ENCODE measurements around the gene CD47.
A peak's percentile ranks its signal among the peaks of the same experiment; 100 is the strongest.

The CD47 gene

DNA sequence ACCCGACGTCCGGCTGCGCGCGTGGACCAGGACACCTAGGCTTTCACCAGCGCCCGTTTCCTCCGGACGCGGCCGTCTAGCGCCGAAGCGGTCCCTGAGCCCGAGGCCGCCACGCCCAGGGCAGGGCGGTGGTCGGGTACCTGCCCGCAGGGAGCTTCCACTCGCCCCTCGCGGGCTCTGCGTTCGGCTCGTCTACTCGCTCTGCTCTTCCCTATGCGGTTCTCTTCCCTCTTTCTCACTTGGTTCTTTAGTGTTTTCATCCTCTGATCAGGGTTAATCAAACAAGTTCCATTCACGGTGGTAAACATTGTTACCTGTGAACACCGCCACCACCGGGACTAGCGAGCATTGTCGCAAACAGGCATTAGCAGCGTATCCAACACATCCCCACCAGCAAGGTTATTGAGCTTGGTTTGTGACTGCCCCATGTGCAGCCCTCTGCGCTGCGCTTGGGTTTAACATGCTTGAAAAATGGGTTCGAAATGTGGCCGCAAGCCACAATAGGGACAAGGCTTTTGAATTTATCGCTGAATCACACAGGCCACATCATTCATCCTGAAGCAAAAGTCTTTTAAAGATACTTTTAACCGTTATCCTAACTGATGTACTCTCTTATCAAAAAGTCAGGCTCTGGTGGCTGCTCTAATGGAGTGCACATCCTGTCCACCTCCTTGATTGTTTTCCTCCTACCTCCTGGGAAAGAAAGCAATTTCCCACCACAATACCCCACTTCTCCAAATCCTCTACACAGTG is 843 bp upstream of the CD47 start:
- DNase-seq (ENCODE audit: low spot score), result no peak

GRCh38 chr3:108090049-108090700 is 656 bp downstream of the CD47 start:
- peak; percentile 68 for DNase-seq (ENCODE audit: low spot score)

GRCh38 chr3:108089579-108089978 is 1.3 kb downstream of the CD47 start:
- DNase-seq (ENCODE audit: low spot score), result no peak

DNA sequence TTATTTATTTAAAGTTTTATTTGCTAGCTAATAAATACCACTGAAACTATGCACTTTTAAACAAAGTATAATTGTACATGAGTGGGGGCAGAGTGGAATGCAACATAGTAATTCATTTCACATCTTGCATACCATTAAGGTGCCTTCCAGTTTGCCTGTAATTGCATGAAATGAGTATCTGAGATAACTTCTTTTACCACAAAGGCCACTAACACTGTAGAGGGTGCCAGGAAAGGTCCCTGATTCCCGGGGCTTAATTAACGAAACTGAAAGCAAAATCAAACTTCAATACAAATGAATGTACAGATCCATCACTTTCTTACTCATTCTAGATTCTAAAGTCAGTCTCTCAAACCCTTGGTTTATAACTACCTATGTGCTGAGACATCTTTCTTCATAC is 2.1 kb downstream of the CD47 start:
- peak; percentile 42 for DNase-seq (ENCODE audit: low spot score)

DNA sequence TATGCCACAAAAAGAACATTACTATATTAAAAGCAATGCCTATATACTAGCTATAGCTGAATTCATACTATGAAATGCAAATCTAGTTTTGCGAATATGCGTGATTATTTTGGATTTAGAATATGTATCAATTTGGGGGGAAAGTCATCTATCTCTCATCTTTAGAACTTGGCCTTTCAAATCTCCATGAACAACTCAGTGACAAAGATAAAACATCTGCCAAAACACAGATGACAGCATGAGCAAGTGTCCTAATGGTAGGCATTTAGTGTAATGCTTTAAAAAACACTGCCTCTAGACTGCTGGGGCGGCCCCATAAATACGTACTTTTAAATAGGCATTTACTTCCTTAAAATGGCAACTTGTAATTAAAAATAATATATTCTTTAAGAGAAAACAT is 2.7 kb downstream of the CD47 start:
- peak; percentile 24 for DNase-seq (ENCODE audit: low spot score)

GRCh38 chr3:108086653-108087052 is 4.2 kb downstream of the CD47 start:
- DNase-seq (ENCODE audit: low spot score), result no peak

- DNase-seq (ENCODE audit: low spot score), result no peak
These were observed 5.0 kb downstream of the CD47 start for GRCh38 chr3:108085810-108086350.

DNA sequence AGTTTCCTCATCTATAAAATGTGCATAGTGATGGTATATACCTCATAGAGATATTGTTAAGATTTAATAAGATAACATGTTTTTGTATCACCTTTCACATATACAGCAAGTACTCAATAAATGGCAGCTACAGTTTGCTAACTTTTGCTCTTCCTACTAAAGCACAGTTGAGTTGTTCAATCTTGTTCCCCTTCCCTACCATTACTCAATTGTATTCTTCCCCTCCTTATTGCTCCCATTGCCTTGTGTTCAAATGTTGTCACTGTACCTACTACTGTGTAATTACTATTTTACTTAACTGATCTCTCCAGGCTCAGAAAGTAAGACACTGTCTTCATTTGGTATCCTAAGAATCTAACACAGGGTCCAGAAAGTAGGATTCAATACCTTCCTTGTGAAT is 5.5 kb downstream of the CD47 start:
- no peak for DNase-seq (ENCODE audit: low spot score)

DNA sequence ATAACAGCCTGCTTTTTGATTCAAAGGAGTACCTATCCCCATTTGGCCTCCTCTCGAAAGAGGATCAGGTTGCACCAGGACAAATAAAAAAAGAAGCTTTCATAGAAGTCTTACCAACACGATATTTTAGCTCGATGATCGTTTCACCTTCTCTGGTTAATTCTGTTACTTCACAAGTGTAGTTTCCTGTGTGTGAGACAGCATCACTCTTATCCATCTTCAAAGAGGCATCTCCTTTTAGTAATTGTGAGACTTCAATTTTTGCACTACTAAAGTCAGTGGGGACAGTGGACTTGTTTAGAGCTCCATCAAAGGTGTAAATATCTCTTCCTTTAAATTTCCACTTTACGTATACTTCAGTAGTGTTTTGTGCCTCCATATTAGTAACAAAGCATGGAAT is 11.0 kb downstream of the CD47 start:
- DNase-seq (ENCODE audit: low spot score), result no peak

GRCh38 chr3:108079043-108079442 is 11.8 kb downstream of the CD47 start:
- DNase-seq (ENCODE audit: low spot score), result no peak

GRCh38 chr3:108076564-108076963 is 14.3 kb downstream of the CD47 start:
- DNase-seq (ENCODE audit: low spot score), result no peak

DNA sequence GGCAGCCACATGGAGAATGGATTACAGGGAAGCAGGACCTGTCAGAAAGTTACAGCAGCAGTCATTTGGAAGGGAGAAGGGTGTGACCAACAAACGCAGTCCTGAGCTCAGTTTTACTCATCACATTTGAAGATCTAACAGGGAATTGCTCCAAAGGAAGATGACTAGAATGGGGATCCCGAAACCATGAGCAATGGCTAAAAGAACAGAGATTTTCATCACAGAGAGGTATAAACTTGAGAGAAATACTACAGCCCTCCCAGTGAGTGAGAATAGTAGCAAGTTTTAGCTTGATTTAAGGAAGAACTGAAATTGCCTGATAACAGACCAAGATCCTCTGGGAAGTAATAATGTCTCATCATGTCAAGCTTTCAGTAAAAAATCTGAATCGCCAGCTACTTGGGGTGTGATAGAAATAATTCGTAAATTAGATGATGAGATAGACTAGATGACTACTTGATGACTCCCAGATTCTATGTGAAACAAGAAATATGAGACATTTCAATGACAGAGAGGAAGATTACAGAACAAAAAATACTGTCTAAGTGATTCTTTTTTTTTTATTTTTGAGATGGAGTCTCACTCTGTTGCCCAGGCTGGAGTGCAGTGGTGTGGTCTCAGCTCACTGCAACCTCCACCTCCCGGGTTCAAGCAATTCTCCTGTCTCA is 16.9 kb downstream of the CD47 start:
- DNase-seq (ENCODE audit: low spot score), result no peak

DNA sequence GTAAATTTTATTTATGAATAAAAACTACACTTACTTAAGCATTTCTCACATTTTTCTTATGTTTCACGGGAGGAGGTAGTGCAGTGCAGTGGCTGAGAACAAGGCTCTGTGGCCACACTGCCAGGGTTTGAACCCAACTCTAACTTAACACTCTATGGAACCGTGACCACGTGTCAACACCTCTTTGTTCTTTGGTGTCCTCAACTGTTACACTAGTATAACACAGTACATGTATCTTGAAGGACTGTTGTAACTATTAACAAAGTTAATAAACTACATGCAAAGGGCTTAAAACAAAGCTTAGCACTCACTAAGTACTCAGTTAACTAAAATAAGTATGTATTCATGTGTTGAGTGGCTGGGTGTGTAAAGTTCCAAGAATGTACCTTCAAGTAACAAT is 19.5 kb downstream of the CD47 start:
- DNase-seq (ENCODE audit: low spot score), result no peak

GRCh38 chr3:108070356-108070755 is 20.5 kb downstream of the CD47 start:
- no peak for DNase-seq (ENCODE audit: low spot score)

DNA sequence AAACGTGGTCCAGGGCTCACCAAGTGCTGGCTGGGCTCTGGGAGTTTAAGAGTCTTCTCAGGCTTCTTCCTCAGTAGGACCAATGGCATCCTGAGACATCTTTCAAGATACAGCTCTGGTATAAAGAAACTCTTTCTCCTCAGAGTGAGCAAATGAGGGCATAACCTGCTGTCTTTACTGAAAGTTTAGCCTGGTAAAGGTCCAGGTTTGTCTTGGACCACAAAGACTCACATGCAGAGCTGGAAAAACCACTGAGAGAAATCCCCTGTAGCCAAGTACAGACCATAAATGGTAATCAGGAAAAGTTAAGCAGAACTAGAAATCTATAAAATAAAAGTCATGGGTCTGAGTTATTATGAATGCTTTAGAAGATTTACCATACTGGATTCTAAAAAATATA is 23.1 kb downstream of the CD47 start:
- DNase-seq (ENCODE audit: low spot score), result no peak

GRCh38 chr3:108065096-108065495 is 25.7 kb downstream of the CD47 start:
- DNase-seq (ENCODE audit: low spot score), result no peak

GRCh38 chr3:108064293-108064887 is 26.4 kb downstream of the CD47 start:
- DNase-seq (ENCODE audit: low spot score), result no peak

- peak; percentile 28 for DNase-seq (ENCODE audit: low spot score)
These were observed 28.8 kb downstream of the CD47 start for GRCh38 chr3:108062051-108062450.

- DNase-seq (ENCODE audit: low spot score), result no peak
These were observed 30.5 kb downstream of the CD47 start for GRCh38 chr3:108060331-108060730.

GRCh38 chr3:108055931-108056330 is 34.9 kb downstream of the CD47 start:
- DNase-seq (ENCODE audit: low spot score), result no peak

- no peak for DNase-seq (ENCODE audit: low spot score)
These were observed 35.9 kb downstream of the CD47 start for GRCh38 chr3:108054935-108055334.

DNA sequence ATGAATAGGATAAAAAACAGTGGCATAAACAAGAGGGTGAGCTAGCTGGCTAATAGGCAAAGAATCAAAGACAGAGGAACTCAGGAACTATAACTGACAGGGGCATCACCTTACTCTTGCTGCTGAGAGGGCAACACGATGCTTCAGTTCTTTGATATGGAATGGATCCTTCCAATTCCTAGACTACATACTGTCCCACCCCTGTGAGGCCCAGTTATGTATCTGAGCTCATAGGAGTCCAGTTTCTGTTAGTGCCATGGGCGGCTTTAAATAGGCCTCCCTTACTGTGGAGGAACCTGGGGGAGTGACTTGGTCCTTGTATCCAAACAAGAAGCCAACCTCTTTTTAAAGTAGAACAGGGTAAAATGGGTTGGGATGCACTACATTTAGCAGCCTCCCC is 37.3 kb downstream of the CD47 start:
- no peak for DNase-seq (ENCODE audit: low spot score)

DNA sequence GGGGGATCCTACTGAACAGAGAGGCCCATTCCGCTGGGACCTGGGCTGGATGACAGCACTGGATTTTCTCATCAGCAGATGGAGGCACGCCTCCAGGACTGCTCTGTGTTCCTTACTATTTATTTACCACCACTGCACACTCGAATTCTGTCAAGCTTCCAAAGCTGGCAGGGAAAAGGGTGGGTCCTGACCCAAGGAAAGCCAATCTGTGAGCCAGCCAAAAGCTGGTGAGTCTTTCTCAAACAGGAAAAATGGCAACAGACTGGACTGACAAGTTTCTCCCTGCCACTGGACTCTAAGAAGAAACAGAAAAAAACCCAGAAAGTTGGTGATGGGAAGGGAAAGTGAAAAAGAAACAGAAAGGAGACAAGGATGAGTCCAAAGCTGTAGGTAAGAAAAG is 37.8 kb downstream of the CD47 start:
- no peak for DNase-seq (ENCODE audit: low spot score)

Data from globus pallidus (tissue), 1 donor.